Stimulated activated CD8-positive, alpha-beta memory T cell treated with anti-CD3 and anti-CD28 coated beads, Interleukin-15, amount 100 ng/mL, for 48 hours (primary cell): ENCODE data around the gene RNF13.
"Not testable (repeated sequence)": the region's sequence is repeated elsewhere in the genome, so short reads cannot be mapped to it uniquely, and the experiment has no call there.

ENCODE experiments used
- DNase-seq, 2 donors: peaks; one replicate each; pipeline ENCODE4 v3.0.0-alpha.2; 2020; ENCODE audit warnings: low read depth in 2 of 2

The RNF13 gene

DNA sequence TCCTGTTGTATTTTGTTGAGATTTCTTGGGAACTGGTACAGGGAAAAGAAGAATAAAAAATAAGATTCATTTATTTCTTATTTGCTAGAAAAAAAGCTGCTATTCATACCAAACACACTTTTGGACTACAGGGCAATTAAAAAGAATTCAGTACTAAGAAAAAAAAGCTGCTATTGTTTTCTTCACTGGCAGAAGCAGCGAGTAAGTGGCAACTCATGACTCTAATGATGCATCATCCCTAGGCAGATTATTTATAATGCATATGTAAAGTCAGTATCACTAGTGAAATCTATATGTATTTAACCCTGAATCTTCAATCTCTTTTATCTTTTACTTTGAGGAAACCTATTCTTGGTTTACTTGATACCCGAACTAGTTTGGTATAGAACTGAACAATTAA lies 142.4 kb downstream of the RNF13 start:
- DNase-seq = no peak

DNA sequence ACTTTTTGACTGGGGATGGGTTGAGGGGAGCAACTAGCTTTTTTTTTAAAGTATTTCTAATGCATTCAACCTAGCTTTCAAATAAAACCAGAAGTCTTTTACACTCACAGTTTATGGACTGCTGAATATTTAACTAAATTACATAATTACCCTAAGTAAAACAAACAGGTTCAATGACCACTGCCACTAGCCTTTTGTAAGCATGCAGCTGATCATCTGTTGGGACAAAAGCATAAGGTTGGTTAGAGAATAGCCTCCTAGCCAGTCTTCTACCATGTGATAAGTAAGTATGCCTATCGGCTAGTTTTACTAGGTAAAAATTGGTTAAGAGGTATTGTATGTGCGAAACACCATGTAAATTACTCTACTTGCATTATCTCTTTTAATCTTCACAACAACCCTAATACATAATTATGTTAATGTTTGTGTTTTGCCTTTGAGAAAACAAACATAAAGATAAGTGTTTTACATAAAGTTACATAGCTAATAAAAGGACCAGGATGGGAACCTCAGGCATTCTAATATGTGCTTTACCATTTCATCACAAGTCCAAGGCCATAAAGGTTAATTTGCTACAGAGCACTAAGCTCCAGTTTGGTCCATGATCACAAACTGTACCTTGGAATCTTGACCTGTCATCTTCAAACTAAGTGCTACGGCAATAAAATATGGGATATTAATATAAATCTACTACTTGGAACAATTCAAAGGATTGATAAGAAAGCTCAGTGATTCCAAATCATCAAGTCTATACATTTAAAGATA lies 144.5 kb downstream of the RNF13 start:
- DNase-seq = no peak

DNA sequence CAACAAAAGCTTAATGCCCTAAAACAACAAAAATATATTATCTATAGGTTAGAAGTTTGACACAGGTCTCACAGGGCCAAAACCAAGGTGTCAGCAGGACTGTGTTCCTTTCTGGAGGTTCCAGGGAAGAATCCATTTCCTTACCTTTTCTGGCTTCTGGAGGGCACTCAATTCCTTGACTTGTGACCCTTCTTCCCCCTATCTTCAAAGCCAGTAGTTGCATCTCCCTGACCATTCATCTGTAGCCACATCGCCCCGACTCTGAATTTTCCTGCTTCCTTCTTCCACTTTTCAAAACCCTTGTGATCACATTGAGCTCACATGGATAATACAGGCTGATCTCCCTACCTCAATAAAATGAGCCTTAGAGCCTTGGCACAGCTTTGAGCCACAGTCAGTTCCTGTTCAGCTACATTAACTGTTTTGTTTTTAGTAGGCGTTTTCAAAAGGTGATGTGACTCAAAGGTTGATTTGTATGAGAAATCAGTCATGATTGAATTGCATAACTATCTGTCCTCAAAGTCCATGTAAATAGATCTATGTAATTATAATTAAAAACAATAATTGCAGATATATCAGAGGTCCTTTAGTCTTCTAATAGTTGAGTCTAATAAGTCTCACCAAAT lies 145.3 kb downstream of the RNF13 start:
- no peak for DNase-seq

DNA sequence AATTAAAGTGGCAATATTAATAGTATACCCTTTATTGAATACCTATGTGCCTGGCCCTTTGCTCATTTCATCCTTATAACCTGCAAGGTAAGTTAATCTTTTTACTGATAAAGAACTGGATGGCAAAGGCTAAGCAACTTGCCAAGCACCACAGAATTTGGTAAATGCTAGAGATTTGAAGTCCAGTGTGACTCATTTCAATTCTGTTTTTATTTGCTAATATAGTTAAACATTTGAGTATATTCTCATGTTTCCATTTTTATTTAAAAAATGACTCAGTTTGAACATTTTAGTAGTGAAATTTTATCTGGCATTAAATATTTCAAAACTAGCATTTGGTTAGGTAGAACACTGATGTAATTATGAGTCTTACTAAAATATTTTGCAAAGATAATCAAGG lies 146.4 kb downstream of the RNF13 start:
- DNase-seq = no peak

DNA sequence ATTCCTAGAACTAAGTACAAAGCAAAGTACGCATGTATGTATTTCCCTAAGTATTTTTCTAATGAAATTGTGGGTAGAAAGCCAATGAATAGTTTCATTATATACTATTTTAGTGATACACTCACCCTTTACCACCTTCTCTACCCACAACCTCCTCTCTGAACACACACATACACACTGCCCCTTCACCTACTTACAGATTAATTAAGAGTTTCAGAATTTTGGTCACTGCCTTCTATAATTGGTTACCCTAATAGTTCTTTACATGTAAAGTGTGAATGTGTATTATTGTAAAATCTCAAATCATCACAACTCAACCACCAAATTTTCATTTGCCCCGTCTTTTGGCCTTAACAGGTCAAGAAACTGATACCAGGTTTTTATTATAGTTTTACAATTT lies 150.5 kb downstream of the RNF13 start:
- DNase-seq = no peak

DNA sequence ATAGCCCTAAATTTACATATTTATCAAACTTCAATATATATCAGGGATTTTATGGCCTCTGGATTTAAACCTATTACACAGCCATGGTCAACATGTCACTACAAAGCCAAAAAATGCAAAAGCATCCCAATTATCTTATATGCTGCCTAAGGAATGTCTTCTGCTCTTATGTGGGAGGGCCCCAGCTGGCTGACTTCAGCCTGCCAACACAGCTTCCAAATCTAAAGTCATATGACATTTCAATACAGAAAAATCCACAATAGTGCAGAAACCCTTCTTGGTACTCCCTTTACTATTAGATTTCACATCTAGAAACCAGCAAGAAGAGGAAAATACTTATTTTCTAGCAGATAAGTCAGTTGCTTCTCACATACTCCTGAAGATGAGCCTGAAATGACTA lies 151.3 kb downstream of the RNF13 start:
- no peak for DNase-seq

DNA sequence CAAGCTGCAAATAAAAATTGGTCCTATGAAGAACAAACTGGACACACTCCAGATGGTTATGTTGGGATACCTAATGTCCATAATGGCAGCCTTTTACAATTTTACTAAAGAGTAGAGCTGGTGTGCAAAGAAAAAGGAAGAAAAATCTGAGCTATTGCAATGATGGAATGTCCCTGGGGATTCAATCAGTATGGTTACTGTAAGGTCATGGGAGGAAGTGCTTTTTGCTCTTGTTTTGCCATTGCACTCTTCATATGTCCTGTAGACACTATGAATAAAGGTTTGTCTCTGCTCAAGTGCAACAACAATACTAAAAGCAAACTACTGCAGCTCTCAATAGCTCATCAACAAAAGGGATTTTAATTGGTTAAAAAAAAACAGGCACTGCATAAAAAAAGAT lies 152.3 kb downstream of the RNF13 start:
- DNase-seq = no peak

DNA sequence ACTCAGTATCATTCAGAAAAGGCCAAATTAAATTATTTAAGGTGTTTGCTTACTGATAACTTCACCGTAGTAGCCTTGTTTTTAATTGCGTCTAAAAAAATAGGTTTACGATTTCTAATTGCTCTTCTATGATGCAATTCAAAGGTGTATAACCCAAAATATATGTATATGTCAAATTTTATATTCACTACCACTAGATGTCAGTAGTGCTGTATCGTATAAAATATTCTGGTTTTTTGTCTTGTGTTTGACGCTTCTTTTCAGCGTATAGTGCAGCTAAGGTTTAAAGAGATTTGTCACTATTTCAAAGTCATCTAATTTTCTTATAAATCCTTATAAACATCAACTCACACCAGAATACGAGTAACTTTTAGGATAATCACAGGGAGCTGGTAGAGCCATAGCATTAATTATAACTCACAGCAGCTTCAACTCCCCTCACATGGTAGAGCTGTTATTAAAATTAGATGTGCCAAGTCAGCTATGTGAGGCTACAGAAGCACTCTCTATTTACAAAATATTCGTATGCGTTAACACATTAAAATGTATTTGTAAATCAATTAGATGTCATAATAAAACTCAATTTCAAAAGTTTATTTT lies 154.2 kb downstream of the RNF13 start:
- DNase-seq = no peak

DNA sequence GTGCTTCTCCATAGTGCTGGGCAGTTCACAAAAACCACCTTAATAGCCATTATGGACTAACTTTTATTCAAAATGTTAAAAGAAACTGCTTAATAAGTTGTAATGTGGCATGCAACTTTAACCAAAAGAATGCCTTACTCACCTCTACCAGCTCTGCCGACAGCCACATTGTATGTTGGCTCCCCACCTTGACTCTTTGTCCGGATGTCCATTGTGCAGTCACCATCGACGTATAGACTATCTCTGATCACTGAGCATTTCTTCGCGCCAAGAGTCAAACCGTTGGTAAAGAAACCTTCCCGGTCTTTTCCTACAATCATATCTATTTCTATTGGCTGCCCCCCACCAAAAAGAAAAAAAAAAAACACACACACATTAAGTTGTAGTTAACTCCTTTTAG lies 155.2 kb downstream of the RNF13 start:
- no peak for DNase-seq

DNA sequence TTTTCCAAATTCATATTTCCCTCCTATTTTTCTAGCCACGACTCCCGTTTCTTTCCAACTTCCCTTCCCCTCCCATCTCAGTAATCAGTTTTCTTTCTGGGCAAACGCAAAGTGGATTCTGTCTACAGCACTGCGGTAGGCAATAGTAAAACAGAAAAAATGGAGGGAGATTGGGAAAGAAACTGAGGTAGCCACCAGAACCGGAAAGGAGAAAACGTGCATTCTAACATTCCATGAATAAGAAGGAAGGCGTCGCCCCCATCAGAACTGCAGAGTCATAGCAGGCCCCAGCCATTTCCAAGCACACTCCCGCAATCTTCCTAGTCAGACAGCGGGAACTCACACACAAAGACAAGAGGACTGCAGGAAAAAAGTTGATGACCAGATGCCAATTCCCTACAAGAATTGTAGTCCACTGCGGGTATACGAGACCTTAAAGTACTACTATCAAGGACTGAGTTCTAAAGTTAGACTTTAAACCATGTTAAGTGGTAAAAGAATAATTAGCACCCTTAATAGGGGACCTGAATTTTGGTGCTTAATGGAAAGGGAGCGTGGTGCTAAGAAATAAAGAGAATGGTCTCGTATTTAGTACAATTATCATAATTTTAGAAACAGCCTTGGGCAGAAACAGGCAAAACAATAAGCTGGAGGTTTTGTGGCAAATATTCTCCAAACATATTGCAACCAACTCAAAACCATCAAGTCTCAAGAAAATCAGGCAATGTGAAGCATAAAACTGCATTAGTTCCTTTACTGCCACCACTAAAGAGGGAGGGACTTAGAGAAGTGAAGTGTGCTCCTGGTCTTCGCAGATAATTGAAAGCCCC lies 156.3 kb downstream of the RNF13 start:
- no peak for DNase-seq

DNA sequence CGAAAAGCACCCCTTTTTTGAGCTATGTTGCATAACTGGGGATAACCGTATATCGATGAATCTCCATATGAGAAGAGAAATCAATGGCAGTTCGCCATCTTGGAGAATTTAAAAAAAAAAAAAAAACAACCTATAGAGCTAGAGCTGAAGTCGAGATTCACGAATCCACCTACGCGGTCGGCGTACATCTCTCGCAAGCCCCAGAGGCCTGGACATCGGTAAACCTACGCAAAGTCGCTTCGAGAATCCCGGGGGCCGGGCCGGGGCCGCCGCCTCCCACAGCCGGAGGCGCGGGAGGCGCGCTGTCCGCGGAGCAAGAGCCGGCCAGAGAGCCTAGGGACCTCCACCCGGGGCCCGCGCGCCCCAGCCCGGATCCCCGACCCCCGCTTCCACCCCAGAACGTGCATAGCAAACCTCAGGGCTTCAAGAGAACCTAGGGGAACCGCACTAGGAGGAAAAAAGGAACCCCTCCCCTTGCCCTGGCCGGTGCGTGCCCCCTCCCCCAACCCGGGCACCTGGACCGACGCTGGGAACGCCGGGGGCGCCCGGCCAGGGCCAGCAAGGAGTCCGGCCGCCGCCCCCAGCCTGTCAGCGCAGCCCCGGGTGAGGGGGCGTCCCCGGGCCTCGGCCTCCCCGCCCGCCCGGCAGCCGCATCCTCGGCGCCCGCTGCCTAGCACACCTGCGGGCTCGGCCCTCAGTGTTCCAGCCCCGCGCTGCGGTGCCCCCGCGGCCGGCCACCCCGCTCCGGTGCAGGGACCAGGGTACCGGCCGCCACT lies 157.1 kb downstream of the RNF13 start:
- peak; percentile 48 to 52 for DNase-seq

DNA sequence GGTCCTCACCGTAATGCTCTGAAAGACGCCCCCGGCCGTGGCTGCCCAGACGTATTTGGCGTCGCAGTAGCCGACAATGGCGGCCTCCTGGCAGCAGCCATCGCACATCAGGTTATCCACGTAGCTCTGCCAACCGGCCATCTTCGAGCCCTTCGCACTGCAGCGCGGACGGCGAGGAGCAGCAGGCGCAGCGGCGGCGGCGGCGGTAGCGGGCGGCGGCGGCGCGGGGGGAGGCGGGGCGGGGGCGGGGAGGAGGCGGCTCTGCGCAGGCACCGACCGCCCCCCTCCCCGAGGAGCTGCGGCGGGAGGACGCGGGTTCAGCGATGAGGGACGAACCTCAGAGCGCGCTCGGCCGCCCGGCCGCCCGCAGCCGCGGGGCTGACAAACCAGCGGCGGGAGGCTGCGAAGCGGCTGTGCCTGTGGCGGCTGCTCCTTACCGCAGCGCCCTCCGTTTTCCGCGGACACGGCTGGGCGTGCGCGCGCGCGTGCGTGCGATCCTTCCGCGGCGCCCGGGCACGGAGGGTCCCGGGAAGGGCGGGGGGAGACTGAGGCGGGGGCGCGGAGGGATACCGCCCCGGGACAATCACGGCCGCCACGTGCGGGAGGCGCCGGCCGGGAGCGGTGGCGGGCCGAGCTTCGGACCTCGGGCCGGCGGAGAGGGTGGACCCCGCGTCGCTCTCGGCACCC lies 157.8 kb downstream of the RNF13 start, which contains the start of gene PFN2:
Gene PFN2 (minus strand): TSS at position 180 of the 687 bp plus-strand sequence. CDS start 39 bp downstream, at position 141.
- DNase-seq = peak; percentile 11 to 27

DNA sequence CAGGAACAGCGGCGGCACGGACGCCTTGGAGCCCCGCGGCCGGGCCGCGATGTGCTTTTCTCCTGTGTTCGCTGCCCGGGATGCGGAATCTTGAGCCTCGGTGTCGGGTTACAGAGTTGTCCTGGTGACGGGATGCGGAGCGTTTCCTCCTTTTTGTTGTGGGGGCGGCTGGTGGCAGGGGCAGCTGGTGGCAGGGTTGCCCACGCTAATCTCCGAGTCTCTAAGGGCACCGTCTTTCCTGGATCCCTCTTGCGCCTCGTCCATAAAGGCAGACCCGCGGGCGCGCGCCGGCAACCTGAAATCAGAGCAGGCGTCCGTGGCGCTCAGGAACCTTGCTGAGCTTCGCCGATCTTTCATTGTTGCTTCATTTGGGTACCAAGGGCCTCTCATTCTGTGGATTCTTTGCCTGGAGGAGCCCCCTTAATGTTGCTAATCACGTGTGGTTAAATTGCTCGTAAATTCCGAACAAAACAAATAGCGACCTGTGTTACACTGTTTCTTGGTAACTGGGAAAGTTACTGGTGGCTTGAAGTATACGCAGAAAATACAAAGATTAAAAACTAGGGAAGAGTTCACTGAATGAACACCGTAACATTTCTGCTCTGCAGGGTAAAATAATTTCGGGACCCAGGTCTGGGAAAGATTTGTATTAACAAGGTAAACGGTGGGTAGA lies 158.5 kb downstream of the RNF13 start:
- DNase-seq = no peak

DNA sequence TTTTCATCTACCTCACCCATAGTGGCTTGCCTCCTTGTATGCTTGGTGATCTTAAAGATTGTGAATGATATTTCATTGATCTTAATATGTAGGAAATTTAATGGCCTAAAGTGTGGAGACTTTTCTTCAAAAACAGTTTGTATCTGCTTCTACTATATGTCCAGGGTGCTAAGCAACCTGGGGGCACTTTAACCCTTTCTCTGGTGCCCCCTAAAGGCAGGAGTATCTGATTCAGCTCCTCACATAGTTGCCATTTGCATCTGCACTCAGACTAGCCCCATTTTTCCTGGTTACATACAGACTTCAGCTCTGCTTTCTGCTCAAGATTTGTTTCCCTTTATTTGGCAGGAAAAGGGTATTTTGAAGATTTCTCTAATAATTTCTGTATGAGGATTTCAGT lies 162.9 kb downstream of the RNF13 start:
- DNase-seq = no peak

DNA sequence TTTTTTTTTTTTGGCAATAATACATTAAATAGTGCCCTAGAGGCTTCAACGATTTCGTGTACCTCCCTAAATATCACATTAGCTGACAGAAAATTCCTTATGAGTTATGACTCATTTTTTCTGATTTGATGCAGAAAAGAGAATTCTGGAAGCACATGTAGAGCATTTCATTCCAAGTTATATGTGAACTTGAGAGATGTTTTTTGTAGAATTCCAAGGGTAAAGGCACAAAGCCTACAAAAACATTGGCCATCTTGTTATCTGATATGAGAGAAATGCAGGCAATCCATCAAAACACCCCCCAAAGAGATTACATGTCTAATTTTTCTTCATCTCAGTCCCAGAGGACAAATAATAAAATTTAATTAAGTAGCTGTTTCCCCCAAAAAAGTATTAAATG lies 164.4 kb downstream of the RNF13 start:
- DNase-seq = no peak

DNA sequence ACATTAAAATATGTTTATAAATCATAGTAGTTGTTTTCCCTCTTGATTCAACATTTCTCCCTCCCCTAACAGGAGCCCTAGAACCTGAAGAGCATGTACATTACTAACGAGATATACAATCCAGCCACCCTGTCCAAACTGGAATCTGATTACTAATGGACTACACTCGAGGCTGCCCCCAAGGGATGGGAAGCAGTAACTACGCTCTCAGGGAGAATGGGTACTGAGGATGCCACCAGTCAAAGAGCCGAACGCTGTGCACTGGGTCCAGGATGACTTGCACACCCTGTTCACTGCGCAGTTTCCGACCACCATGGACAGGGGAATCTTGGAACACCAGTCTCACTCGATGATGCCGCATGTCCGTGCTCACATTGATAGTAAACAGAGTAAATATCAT lies 169.0 kb downstream of the RNF13 start:
- not testable (repeated sequence) for DNase-seq

DNA sequence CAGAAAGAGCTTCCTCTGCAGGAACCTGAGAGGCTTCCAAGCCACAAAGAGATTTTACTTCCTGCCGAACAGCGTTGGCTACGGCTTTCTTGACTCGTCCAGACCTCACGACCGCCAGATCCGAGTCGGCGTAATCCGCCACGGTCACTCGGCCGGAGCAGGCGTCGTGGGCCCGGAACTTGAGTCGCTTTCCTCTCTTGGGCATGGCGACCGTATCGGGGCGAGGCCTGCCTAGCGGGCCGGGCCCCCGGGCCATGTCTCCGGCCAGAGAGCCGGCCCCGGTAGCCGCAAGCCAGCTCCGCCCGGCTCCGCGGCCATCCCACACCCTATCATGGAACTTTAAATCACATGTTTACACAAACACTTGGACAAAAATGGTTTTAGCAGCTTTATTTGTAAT lies 170.0 kb downstream of the RNF13 start:
- DNase-seq = not testable (repeated sequence)

DNA sequence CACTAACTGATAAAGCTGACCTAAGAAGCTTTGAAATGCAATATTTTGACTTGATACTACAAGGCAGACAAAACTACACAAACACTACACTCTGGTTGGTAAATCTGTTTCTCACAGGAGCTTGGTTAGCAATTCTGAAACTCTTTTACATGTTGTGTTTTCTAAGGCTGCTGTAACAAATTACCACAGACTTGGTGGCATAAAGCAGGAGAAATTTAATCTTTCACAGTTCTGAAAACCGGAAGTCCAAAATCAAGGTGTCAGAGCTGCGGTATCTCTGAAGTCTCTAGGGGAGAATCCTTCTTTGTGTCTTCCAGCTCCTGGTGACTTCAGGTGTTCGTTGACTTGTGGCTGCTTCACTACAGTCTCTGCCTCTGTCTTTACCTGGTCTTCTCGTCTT lies 170.6 kb downstream of the RNF13 start:
- no peak for DNase-seq

DNA sequence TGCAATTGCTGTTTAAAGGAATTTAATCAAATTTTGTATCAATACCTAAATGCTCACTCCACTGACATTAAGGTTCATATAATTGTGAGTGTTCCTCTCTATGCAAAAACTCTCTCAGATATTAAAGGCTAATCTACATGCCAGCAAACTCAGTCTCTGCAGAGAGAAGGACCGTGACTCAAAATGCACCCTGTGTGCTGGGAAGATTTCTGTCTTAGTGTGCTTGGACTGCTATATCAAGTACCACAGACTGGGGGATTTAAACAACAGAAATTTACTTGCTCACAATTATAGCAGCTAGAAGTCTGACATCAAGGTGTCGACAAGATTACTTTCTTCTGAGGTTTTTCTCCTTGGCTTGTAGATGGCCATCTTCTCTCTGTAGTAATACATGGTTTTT lies 176.3 kb downstream of the RNF13 start:
- no peak for DNase-seq

DNA sequence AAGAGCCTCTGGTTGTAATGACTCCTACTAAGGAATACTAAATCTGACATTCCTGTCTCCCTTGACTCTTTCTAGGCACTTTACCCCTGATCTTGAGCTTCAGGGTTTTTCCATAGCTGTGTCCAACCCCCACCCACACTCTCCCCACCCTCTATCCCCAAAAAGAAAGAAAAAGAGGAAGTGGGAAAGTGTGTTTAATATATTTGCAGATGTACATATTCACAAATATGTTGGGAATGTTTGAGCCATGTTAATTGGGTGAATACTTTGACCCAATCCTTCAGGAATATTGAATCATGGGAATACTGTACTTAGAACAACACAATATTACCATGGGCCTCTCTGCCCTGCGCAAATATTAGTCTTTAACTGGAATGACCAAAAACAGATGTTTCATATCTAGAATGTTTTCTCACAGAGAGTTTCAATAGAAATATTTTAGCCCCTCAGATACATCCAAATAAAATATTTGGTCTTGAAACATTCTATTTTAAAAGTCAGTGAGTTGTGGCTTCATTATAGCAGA lies 177.5 kb downstream of the RNF13 start:
- no peak for DNase-seq
